DND-41 (cell line): Measurements from ENCODE around the gene RGPD4.
"Not testable (repeated sequence)": the region's sequence is repeated elsewhere in the genome, so short reads cannot be mapped to it uniquely, and the experiment has no call there.

ENCODE experiments used
- ATAC-seq: fragments of 200-7000 bp; cut with Tn5 transposase; 3 replicates; pipeline ENCODE4 v1.9.1; 2021; ENCODE audit warnings: low read depth; ENCODE audit not compliant: insufficient read depth
- DNase-seq: peaks from one replicate; pipeline ENCODE4 v3.0.0-alpha.2; 2020
- H2AFZ ChIP-seq: 2 replicates; pipeline ENCODE4 v1.6.0; 2012; ENCODE audit warnings: low read depth, low read length
- H3K27ac ChIP-seq: 2 replicates; pipeline ENCODE4 v1.5.1; 2012; ENCODE audit warnings: low read length, inconsistent platforms
- H3K27me3 ChIP-seq: fragments of 200-600 bp; sonication (generic); 2 replicates; pipeline ENCODE4 v1.6.0; 2012; ENCODE audit warnings: low read length, mild to moderate bottlenecking, inconsistent platforms; ENCODE audit not compliant: insufficient read depth, poor library complexity
- H3K36me3 ChIP-seq: 2 replicates; pipeline ENCODE4 v1.5.1; 2012; ENCODE audit warnings: low read length, inconsistent platforms; ENCODE audit not compliant: insufficient read depth
- H3K4me1 ChIP-seq: 2 replicates; pipeline ENCODE4 v1.5.1; 2012; ENCODE audit warnings: mild to moderate bottlenecking, low read length; ENCODE audit not compliant: insufficient read depth
- H3K4me2 ChIP-seq: 2 replicates; pipeline ENCODE4 v1.6.0; 2012; ENCODE audit warnings: mild to moderate bottlenecking, moderate library complexity, low read length, inconsistent platforms; ENCODE audit not compliant: insufficient read depth
- H3K4me3 ChIP-seq, 2 experiments: fragments of 200-600 bp in 1 of 2; shearing (Covaris generic) in 1 of 2; 2 replicates each; pipeline ENCODE4 v1.5.1; 2012 to 2016; ENCODE audit warnings: inconsistent platforms in 2 of 2, low read length in 2 of 2, mild to moderate bottlenecking in 2 of 2, low read depth in 1 of 2, moderate library complexity in 1 of 2
- H3K79me2 ChIP-seq: 2 replicates; pipeline ENCODE4 v1.6.0; 2012; ENCODE audit warnings: low read length, inconsistent platforms; ENCODE audit not compliant: insufficient read depth
- H3K9ac ChIP-seq: 2 replicates; pipeline ENCODE4 v1.6.0; 2012; ENCODE audit warnings: low read depth, mild to moderate bottlenecking, inconsistent platforms, low read length, moderate library complexity
- H3K9me3 ChIP-seq: 2 replicates; pipeline ENCODE4 v1.5.1; 2012; ENCODE audit warnings: low read length, moderate library complexity, mild to moderate bottlenecking, inconsistent platforms; ENCODE audit not compliant: insufficient read depth, severe bottlenecking
- H4K20me1 ChIP-seq: 2 replicates; pipeline ENCODE4 v1.6.0; 2012; ENCODE audit warnings: low read length; ENCODE audit not compliant: insufficient read depth
- CTCF ChIP-seq: IDR thresholded peaks from 2 replicates; pipeline ENCODE4 v1.5.1; 2012; ENCODE audit warnings: borderline replicate concordance, low read length, moderate library complexity, mild to moderate bottlenecking; ENCODE audit not compliant: poor library complexity, severe bottlenecking; ENCODE audit errors: extremely low read depth
- EZH2 ChIP-seq: IDR thresholded peaks from 3 replicates; pipeline ENCODE4 v1.6.1; 2012; ENCODE audit warnings: borderline replicate concordance, low read depth, mild to moderate bottlenecking, moderate library complexity, low read length, inconsistent platforms; ENCODE audit not compliant: severe bottlenecking

Gene RGPD4

GRCh38 chr2:107916696-107917370 lies 90.1 kb downstream of the RGPD4 start:
- not testable (repeated sequence) for H3K4me1 ChIP-seq, H3K79me2 ChIP-seq, H3K9me3 ChIP-seq, H4K20me1 ChIP-seq, H3K36me3 ChIP-seq, H3K9ac ChIP-seq, H3K27me3 ChIP-seq, H3K27ac ChIP-seq, H3K4me3 ChIP-seq, H2AFZ ChIP-seq, DNase-seq, H3K4me2 ChIP-seq
- peak; percentile 60 for ATAC-seq

- ATAC-seq, result no peak
Observed at GRCh38 chr2:107927034-107927534, 100.4 kb downstream of the RGPD4 start.

GRCh38 chr2:107931412-107931811 lies 104.7 kb downstream of the RGPD4 start:
- no peaks in the 10 kb centered on the region for H3K79me2 ChIP-seq
- no peak for TF ChIP-seq CTCF

More at GRCh38 chr2:107927034-107927534, 100.4 kb downstream of the RGPD4 start:
- no peaks in the 10 kb centered on the region for H3K9me3 ChIP-seq
- H3K36me3 ChIP-seq, result no peaks in the 10 kb centered on the region
- H3K4me3 ChIP-seq, result no peak overlapping the region
- no peaks in the 10 kb centered on the region for H3K79me2 ChIP-seq
- no peak overlapping the region for H2AFZ ChIP-seq
- no peak overlapping the region for H3K27ac ChIP-seq
- H3K9ac ChIP-seq, result no peak overlapping the region
- no peaks in the 10 kb centered on the region for H3K4me1 ChIP-seq
- no peaks in the 10 kb centered on the region for H3K27me3 ChIP-seq
- H3K4me2 ChIP-seq, result no peak overlapping the region
- H4K20me1 ChIP-seq, result no peaks in the 10 kb centered on the region
- no peak for DNase-seq
- TF ChIP-seq CTCF (no peak), EZH2 (no peak)

GRCh38 chr2:107932488-107932887 lies 105.8 kb downstream of the RGPD4 start:
- Histone ChIP-seq H3K9ac (no peak overlapping the region), H3K9me3 (no peaks in the 10 kb centered on the region), H3K4me2 (no peak overlapping the region), H3K79me2 (no peaks in the 10 kb centered on the region), H3K27me3 (no peaks in the 10 kb centered on the region), H4K20me1 (no peaks in the 10 kb centered on the region), H3K36me3 (no peaks in the 10 kb centered on the region), H3K27ac (no peak overlapping the region), H3K4me3 (no peak overlapping the region), H2AFZ (no peak overlapping the region), H3K4me1 (no peaks in the 10 kb centered on the region)
- TF ChIP-seq CTCF (no peak), EZH2 (no peak)
- ATAC-seq (no peak), DNase-seq (no peak)

More at GRCh38 chr2:107931412-107931811, 104.7 kb downstream of the RGPD4 start:
- Histone ChIP-seq H3K4me3 (no peak overlapping the region), H2AFZ (no peak overlapping the region), H3K9ac (no peak overlapping the region), H3K27ac (no peak overlapping the region), H3K36me3 (no peaks in the 10 kb centered on the region), H4K20me1 (no peaks in the 10 kb centered on the region), H3K4me2 (no peak overlapping the region), H3K27me3 (no peaks in the 10 kb centered on the region), H3K4me1 (no peaks in the 10 kb centered on the region), H3K9me3 (no peaks in the 10 kb centered on the region)
- DNase-seq (no peak), ATAC-seq (no peak)
